Thoracic aorta (tissue), 2 donors: ENCODE measurements around the gene TULP3. TPM values are rescaled to one million over a fixed set of nuclear protein-coding genes. Genes with fewer than 3 reads are reported as not detected.

Source experiments
- ATAC-seq: fragments of 150-250 bp; one replicate; pipeline ENCODE4 v1.8.0; 2017; ENCODE audit warnings: low read depth; ENCODE audit not compliant: insufficient number of reproducible peaks, low FRiP score
- DNase-seq: peaks from one replicate; pipeline ENCODE4 v3.0.0-alpha.2; 2020; ENCODE audit warnings: low spot score
- H3K27ac ChIP-seq, 2 donors: fragments of 200-600 bp; sonication (generic); 1 replicate in 1 of 2; 2 replicates in 1 of 2; pipeline ENCODE4 v1.5.1; 2016; ENCODE audit warnings: mild to moderate bottlenecking in 2 of 2, moderate library complexity in 2 of 2
- H3K27me3 ChIP-seq: fragments of 200-600 bp; sonication (generic); replicated peaks from 2 replicates; pipeline ENCODE4 v1.6.0; 2016; ENCODE audit warnings: mild to moderate bottlenecking; ENCODE audit not compliant: insufficient read depth
- H3K36me3 ChIP-seq: fragments of 200-600 bp; sonication (generic); one replicate; pipeline ENCODE4 v1.5.1; 2016
- H3K4me1 ChIP-seq, 2 donors: fragments of 200-600 bp; sonication (generic); 1 replicate in 1 of 2; 2 replicates in 1 of 2; pipeline versions ENCODE4 v1.5.1 to v1.6.0; 2016; ENCODE audit warnings: low read depth in 2 of 2, mild to moderate bottlenecking in 1 of 2; ENCODE audit not compliant: control insufficient read depth in 1 of 2
- H3K4me3 ChIP-seq: fragments of 200-600 bp; sonication (generic); 2 replicates; pipeline ENCODE4 v1.5.1; 2016; ENCODE audit warnings: mild to moderate bottlenecking
- H3K9me3 ChIP-seq: fragments of 200-600 bp; sonication (generic); 2 replicates; pipeline ENCODE4 v1.5.1; 2016
- total RNA-seq, 2 donors: library from RNA; depleted of rRNA; stranded (reverse); fragments of >200 nt; gene quantifications; one replicate each; pipeline versions ENCODE4 v1.1.0 to v1.2.3, GENCODE V29; 2016
- TF ChIP-seq, protein P1 (sequence below): fragments of 200-600 bp; sonication (generic); IDR thresholded peaks from one replicate; pipeline ENCODE4 v1.5.1; 2019; ENCODE audit warnings: antibody characterized with exemption

Gene TULP3
- total RNA-seq, 2 donors from 2014 or later: 28.4 to 30.8 TPM

DNA sequence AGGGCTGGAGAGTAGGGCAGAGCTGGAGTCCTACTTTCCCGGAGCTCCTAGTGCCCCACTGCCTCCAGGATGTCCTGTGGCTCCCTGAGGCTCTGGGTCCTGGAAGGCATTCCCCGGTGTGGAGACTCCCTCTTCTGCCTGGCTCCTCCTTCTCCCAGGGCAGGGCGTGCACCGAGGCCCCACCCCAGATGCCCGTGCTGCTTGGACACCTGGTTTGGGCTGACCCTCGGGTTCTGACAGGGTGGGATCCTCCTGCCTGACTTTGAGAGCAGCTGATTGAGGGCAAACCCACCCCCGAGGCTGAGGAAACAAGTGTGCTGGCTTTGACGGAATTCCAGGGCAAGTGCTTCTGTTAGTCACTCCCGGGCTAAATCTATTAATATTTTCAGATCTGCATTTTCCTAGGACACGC lies 83.9 kb downstream of the TULP3 start:
- no peak for ATAC-seq

DNA sequence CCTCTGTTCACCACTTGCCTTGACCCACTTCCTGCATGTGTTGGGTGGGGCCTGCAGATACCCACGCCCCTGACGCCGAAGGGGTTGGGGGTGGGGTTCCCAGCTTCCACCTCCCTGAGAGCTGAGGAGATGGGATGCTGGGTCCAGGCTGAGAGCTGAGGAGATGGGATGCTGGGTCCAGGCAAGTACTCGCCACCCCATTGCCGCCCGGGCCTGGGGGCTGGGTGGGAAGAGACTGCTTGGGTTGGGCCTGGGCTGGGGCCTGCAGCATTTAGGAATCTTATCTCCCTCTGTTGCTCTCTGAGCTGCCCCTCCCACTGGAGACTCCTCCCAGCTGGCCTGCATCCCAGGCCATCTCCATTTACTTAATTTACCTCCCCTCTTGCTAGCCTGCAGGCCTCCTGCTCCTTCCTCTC lies 85.9 kb downstream of the TULP3 start:
- ATAC-seq: no peak

More for the DNA sequence above, 83.9 kb downstream of the TULP3 start:
- Histone ChIP-seq H3K9me3 (no peaks in the 10 kb centered on the region), H3K27me3 (no peaks in the 10 kb centered on the region), H3K27ac (peak overlapping the region in 1 of 2 donors; percentile 52), H3K36me3 (no peaks in the 10 kb centered on the region), H3K4me3 (peak overlapping the region; percentile 63), H3K4me1 (peaks cover 7% of the 10 kb centered on the region in 2 donors)
- TF ChIP-seq, protein P1, sequence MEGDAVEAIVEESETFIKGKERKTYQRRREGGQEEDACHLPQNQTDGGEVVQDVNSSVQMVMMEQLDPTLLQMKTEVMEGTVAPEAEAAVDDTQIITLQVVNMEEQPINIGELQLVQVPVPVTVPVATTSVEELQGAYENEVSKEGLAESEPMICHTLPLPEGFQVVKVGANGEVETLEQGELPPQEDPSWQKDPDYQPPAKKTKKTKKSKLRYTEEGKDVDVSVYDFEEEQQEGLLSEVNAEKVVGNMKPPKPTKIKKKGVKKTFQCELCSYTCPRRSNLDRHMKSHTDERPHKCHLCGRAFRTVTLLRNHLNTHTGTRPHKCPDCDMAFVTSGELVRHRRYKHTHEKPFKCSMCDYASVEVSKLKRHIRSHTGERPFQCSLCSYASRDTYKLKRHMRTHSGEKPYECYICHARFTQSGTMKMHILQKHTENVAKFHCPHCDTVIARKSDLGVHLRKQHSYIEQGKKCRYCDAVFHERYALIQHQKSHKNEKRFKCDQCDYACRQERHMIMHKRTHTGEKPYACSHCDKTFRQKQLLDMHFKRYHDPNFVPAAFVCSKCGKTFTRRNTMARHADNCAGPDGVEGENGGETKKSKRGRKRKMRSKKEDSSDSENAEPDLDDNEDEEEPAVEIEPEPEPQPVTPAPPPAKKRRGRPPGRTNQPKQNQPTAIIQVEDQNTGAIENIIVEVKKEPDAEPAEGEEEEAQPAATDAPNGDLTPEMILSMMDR: no peak
- DNase-seq: no peak

DNA sequence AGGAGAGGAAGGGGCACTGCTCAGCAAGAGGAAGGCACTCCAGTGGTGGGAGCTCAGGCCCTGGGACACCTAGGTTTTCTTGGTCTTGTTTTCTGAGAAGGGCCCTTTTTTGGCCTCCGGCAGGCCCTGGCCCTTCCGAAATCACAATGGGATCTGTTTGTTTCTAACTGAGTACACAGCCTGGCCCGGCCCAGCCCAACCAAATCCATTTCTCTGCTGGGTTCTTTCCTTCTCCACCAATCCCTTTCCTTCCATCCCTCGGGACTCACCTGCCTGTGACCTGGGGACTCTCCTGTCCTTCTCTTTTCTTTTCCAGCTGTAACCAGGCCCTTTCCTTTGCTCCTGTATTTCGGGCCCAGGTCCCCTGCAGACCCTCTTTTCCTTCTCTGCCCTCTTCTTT lies 87.1 kb downstream of the TULP3 start:
- Histone ChIP-seq H3K27ac (no peak overlapping the region), H3K9me3 (no peaks in the 10 kb centered on the region), H3K4me1 (peaks cover 7% of the 10 kb centered on the region in 2 donors), H3K27me3 (no peaks in the 10 kb centered on the region), H3K36me3 (no peaks in the 10 kb centered on the region), H3K4me3 (no peak overlapping the region)
- no peak for DNase-seq
- TF ChIP-seq, protein P1: no peak
- ATAC-seq: no peak

More for the DNA sequence above, 85.9 kb downstream of the TULP3 start:
- no peaks in the 10 kb centered on the region for H3K36me3 ChIP-seq
- H3K4me3 ChIP-seq: no peak overlapping the region
- no peaks in the 10 kb centered on the region for H3K27me3 ChIP-seq
- peaks cover 7% of the 10 kb centered on the region in 2 donors for H3K4me1 ChIP-seq
- no peak overlapping the region for H3K27ac ChIP-seq
- TF ChIP-seq, protein P1: no peak
- no peaks in the 10 kb centered on the region for H3K9me3 ChIP-seq
- no peak for DNase-seq

DNA sequence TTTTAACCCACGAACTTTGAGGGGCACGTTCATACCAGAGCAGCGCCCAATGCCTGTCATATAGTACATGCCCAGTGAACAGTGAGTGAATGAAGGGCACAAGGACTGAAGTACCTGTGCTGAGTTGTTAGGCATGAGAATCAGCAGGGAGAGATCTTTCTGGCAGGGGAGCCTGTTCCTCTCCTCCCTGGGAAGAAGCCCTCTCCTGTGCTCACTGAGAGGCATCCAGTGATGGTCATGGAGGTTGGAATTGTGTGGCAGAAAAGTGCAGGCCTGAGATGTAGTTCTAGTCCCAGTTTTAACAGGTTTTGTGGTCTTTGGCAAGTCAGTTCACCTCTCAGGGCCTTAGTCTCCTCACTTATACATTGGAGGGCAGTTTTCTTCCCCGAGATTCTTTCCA lies 89.1 kb downstream of the TULP3 start:
- TF ChIP-seq, protein P1: no peak
- Histone ChIP-seq H3K4me3 (no peak overlapping the region), H3K27me3 (no peaks in the 10 kb centered on the region), H3K9me3 (no peaks in the 10 kb centered on the region), H3K36me3 (no peaks in the 10 kb centered on the region), H3K4me1 (peaks cover 0 to under 1% of the 10 kb centered on the region in 2 donors), H3K27ac (no peak overlapping the region)
- DNase-seq (no peak), ATAC-seq (no peak)

DNA sequence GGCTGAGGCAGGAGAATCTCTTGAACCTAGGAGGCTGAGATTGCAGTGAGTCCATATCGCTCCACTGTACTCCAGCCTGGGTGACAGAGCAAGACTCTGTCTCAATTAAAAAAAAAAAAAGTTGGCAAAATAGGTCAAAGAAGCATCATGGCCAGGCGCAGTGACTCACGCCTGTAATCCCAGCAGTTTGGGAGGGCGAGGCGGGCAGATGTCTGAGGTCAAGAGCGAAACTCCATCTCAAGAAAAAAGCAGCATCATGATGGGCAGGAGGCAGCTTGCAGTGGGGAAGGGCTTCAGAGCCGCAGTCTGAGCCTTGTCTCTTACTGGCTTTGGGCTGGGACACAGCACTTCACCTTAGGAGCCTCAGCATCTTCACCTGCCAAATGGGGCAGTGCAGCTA lies 89.9 kb downstream of the TULP3 start:
- H3K4me3 ChIP-seq: no peak overlapping the region
- H3K4me1 ChIP-seq: no peaks in the 10 kb centered on the region
- DNase-seq: no peak
- no peaks in the 10 kb centered on the region for H3K27me3 ChIP-seq
- H3K27ac ChIP-seq: no peak overlapping the region
- H3K36me3 ChIP-seq: no peaks in the 10 kb centered on the region
- TF ChIP-seq, protein P1: no peak
- ATAC-seq: no peak
- H3K9me3 ChIP-seq: no peaks in the 10 kb centered on the region
